Stomach (tissue), 9 donors: ENCODE measurements around the gene TRIM38. TPM values are rescaled to one million over a fixed set of nuclear protein-coding genes. Genes with fewer than 3 reads are reported as not detected.

ENCODE experiments used
- DNase-seq, 2 donors: peaks; one replicate each; pipeline versions ENCODE4 v3.0.0 to v3.0.0-alpha.2; 2013 to 2019
- H3K27ac ChIP-seq, 5 donors: fragments of 200-600 bp in 4 of 5; sonication (generic) in 4 of 5; one replicate each; pipeline ENCODE4 v1.5.1; 2013 to 2019; ENCODE audit warnings: mild to moderate bottlenecking in 1 of 5, moderate library complexity in 1 of 5
- H3K27me3 ChIP-seq, 3 donors: fragments of 200-600 bp; sonication (generic); one replicate each; pipeline ENCODE4 v1.5.1; 2017 to 2019; ENCODE audit warnings: mixed run types in 1 of 3
- H3K36me3 ChIP-seq, 4 donors: fragments of 200-600 bp; sonication (generic); 1 replicate in 3 of 4; 2 replicates in 1 of 4; pipeline ENCODE4 v1.5.1; 2016 to 2019
- H3K4me1 ChIP-seq, 4 donors: fragments of 200-600 bp; sonication (generic); one replicate each; pipeline ENCODE4 v1.5.1; 2016 to 2019
- H3K4me3 ChIP-seq, 4 donors: fragments of 200-600 bp; sonication (generic) in 3 of 4; one replicate each; pipeline ENCODE4 v1.5.1; 2016 to 2019; ENCODE audit warnings: mild to moderate bottlenecking in 1 of 4
- H3K9me3 ChIP-seq, 4 donors: fragments of 200-600 bp; sonication (generic); one replicate each; pipeline ENCODE4 v1.5.1; 2016 to 2019
- CTCF ChIP-seq, 7 experiments: fragments of 450-650 bp in 4 of 7; fragments of 200-600 bp in 3 of 7; sonication (generic) in 3 of 7; IDR thresholded peaks; one replicate each; pipeline ENCODE4 v1.5.1; 2016 to 2019; ENCODE audit warnings: antibody characterized with exemption in 7 of 7, control low read depth in 2 of 7, mild to moderate bottlenecking in 1 of 7
- EP300 ChIP-seq: sonication (generic); formaldehyde crosslinking; IDR thresholded peaks from one replicate; pipeline ENCODE4 v1.6.1; 2017; ENCODE audit warnings: antibody characterized with exemption
- POLR2A ChIP-seq, 4 donors: fragments of 450-650 bp; IDR thresholded peaks; one replicate each; pipeline ENCODE4 v1.6.1; 2016; ENCODE audit warnings: antibody characterized with exemption in 4 of 4, control low read depth in 2 of 4, mild to moderate bottlenecking in 1 of 4, moderate library complexity in 1 of 4
- POLR2AphosphoS5 ChIP-seq, 3 donors: sonication (generic); formaldehyde crosslinking; IDR thresholded peaks; one replicate each; pipeline ENCODE4 v1.6.1; 2016; ENCODE audit warnings: antibody characterized with exemption in 3 of 3
- WGBS, 5 donors: extraction: QIAGEN DNeasy Blood & Tissue Kit in 3 of 5; methylation state at CpG; one replicate each; pipeline versions ENCODE4 v1.1.5 to v1.1.7; 2013 to 2018; 5-methylcytosine and 5-hydroxymethylcytosine counted together
- intact Hi-C: fragments of 100-400 bp; cut with DNase I; formaldehyde crosslinking; loops from one replicate; pipeline ENCODE4 v1.15.1; 2023; ENCODE audit warnings: low total_unique reads
- polyA plus RNA-seq, 3 donors: library from polyadenylated mRNA; stranded (reverse); fragments of 200-250 nt; gene quantifications; one replicate each; pipeline ENCODE4 v1.2.3, GENCODE V29; 2013
- total RNA-seq, 5 donors: library from RNA; depleted of rRNA; stranded (reverse); fragments of >200 nt; gene quantifications; one replicate each; pipeline versions ENCODE4 v1.1.0 to v1.2.3, GENCODE V29; 2014 to 2016
- donor health status: healthy with polysubstance abuse.
- donor health status: Bipolar disorder and iron deficiency.
- donor health status: healthy.

Gene TRIM38
- total and polyA plus RNA-seq, 8 donors: 3.7 to 11.3 (median 6.0) TPM

GRCh38 chr6:26028746-26029569, 66.4 kb downstream of the TRIM38 start:
- H3K36me3 ChIP-seq: no peaks in the 10 kb centered on the region
- H3K9me3 ChIP-seq: no peaks in the 10 kb centered on the region
- peaks cover 17 to 57% (median 40%) of the 10 kb centered on the region in 4 donors for H3K4me1 ChIP-seq
- no peak overlapping the region for H3K4me3 ChIP-seq
- H3K27ac ChIP-seq: no peak overlapping the region
- intact Hi-C loops: no loop called here
- WGBS, 5 donors: 82 to 88% (median 83%) methylated on average over 10 of the region's 10 CpGs
- DNase-seq: no peak
- H3K27me3 ChIP-seq: no peaks in the 10 kb centered on the region
- TF ChIP-seq POLR2A (IDR thresholded peaks at IDR 0.05) (no peak), EP300 (no peak), POLR2AphosphoS5 (IDR thresholded peaks at IDR 0.05) (no peak), CTCF (IDR thresholded peaks at IDR 0.05) (no peak)

- H3K9me3 ChIP-seq: no peaks in the 10 kb centered on the region
- no peaks in the 10 kb centered on the region for H3K36me3 ChIP-seq
- peaks cover 17 to 58% (median 43%) of the 10 kb centered on the region in 4 donors for H3K4me1 ChIP-seq
- H3K4me3 ChIP-seq: no peak overlapping the region
- intact Hi-C loops: no loop called here
- H3K27me3 ChIP-seq: no peaks in the 10 kb centered on the region
- no peak for DNase-seq
- H3K27ac ChIP-seq: no peak overlapping the region
- no peak for TF ChIP-seq CTCF (IDR thresholded peaks at IDR 0.05)
- no peak for TF ChIP-seq POLR2AphosphoS5 (IDR thresholded peaks at IDR 0.05)
- no peak for TF ChIP-seq EP300
- no peak for TF ChIP-seq POLR2A (IDR thresholded peaks at IDR 0.05)
These were observed 66.9 kb downstream of the TRIM38 start for GRCh38 chr6:26029570-26029856.

- 74 to 81% (median 80%) methylated on average over 7 of the region's 7 CpGs for WGBS, 5 donors
- Histone ChIP-seq H3K9me3 (no peaks in the 10 kb centered on the region), H3K36me3 (no peaks in the 10 kb centered on the region), H3K4me1 (peaks cover 17 to 53% (median 42%) of the 10 kb centered on the region in 4 donors), H3K27me3 (no peaks in the 10 kb centered on the region), H3K4me3 (no peak overlapping the region), H3K27ac (no peak overlapping the region)
- no peak for TF ChIP-seq CTCF (IDR thresholded peaks at IDR 0.05)
- TF ChIP-seq EP300: no peak
- TF ChIP-seq POLR2AphosphoS5 (IDR thresholded peaks at IDR 0.05): no peak
- no peak for TF ChIP-seq POLR2A (IDR thresholded peaks at IDR 0.05)
- no peak for DNase-seq
- intact Hi-C loops: no loop called here
These were observed 67.5 kb downstream of the TRIM38 start for GRCh38 chr6:26029857-26030653.

- Histone ChIP-seq H3K4me3 (no peak overlapping the region), H3K36me3 (no peaks in the 10 kb centered on the region), H3K9me3 (no peaks in the 10 kb centered on the region), H3K27ac (no peak overlapping the region), H3K4me1 (peaks cover 17 to 46% (median 37%) of the 10 kb centered on the region in 4 donors), H3K27me3 (no peaks in the 10 kb centered on the region)
- WGBS, 5 donors: 56 to 65% (median 64%) methylated on average over 3 of the region's 3 CpGs
- TF ChIP-seq POLR2AphosphoS5 (IDR thresholded peaks at IDR 0.05): no peak
- TF ChIP-seq CTCF (IDR thresholded peaks at IDR 0.05): no peak
- TF ChIP-seq EP300: no peak
- TF ChIP-seq POLR2A (IDR thresholded peaks at IDR 0.05): no peak
- no peak for DNase-seq
- intact Hi-C loops: no loop called here
These were observed 68.1 kb downstream of the TRIM38 start for GRCh38 chr6:26030716-26031115.
